ENCODE data around the gene ZCCHC17.

DNA sequence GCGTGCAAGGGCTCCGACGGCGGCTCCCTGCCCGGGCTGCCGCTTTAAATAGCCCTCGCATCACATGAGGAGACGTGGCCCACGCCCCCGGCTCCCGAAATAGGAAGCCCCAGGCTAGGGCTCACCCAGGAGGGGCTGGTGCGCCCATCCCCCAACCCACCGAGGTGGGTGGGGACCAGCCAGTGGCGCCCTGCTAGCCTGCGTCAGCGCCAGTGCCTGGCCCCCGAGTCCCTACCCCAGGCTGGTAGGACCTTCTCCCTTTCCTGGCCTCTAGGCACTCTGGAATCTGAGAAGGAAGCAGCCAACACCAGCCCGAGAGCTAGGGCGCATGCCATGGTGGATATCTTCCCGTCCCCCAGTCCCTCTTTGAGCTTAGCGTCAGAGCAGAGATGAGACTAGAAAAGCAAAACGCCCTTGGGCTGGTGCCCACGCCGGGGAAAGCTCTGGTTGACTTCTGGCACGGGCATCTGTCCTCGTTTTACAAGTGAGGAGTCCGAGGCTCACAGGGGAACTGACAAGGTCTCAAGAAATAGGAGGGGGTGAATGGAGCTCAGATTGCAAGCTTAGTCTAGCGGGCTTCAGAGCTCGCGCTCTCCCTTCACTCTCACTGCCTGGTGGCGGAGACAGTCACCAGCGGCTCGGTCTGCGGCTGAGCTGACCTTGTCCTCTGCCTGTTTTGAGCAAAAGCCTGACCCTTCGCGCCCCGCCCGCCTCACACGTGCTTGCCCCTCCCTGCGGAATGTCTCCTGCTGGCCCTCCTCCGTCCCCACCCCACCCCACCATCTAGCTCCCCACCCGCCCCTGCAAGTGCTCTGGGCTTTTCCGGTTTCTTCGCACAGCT lies 76.4 kb downstream of the ZCCHC17 start, which contains the start of gene FABP3:
- TF ChIP-seq, protein P1, sequence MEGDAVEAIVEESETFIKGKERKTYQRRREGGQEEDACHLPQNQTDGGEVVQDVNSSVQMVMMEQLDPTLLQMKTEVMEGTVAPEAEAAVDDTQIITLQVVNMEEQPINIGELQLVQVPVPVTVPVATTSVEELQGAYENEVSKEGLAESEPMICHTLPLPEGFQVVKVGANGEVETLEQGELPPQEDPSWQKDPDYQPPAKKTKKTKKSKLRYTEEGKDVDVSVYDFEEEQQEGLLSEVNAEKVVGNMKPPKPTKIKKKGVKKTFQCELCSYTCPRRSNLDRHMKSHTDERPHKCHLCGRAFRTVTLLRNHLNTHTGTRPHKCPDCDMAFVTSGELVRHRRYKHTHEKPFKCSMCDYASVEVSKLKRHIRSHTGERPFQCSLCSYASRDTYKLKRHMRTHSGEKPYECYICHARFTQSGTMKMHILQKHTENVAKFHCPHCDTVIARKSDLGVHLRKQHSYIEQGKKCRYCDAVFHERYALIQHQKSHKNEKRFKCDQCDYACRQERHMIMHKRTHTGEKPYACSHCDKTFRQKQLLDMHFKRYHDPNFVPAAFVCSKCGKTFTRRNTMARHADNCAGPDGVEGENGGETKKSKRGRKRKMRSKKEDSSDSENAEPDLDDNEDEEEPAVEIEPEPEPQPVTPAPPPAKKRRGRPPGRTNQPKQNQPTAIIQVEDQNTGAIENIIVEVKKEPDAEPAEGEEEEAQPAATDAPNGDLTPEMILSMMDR (conservative IDR thresholded peaks at IDR 0.05) = no peak
- no peak for TF ChIP-seq EZH2 (IDR thresholded peaks at IDR 0.05; ENCODE audit: low read depth)

Measured in PC-9 (cell line).